COLO829 (cell line): ENCODE results near the gene CYGB.

Experiments
- DNase-seq: peaks from one replicate; pipeline ENCODE4 v3.0.0; 2012; ENCODE audit warnings: low spot score

The CYGB gene

GRCh38 chr17:76500747-76501017 lies 36.8 kb downstream of the CYGB start:
- no peak for DNase-seq

- no peak for DNase-seq
Observed at GRCh38 chr17:76500074-76500746, 37.3 kb downstream of the CYGB start.

- DNase-seq: no peak
Observed at GRCh38 chr17:76499267-76499667, 38.2 kb downstream of the CYGB start.

GRCh38 chr17:76498876-76499251 lies 38.6 kb downstream of the CYGB start:
- DNase-seq: no peak

- DNase-seq: peak; percentile 39
Observed at GRCh38 chr17:76497979-76498875, 39.3 kb downstream of the CYGB start.

- DNase-seq: no peak
Observed at GRCh38 chr17:76497699-76497978, 39.9 kb downstream of the CYGB start.

GRCh38 chr17:76496464-76496863 lies 41.0 kb downstream of the CYGB start:
- no peak for DNase-seq

GRCh38 chr17:76495663-76496400 lies 41.7 kb downstream of the CYGB start:
- no peak for DNase-seq

- DNase-seq: no peak
Observed at GRCh38 chr17:76493505-76494167, 43.9 kb downstream of the CYGB start.

GRCh38 chr17:76492989-76493501 lies 44.5 kb downstream of the CYGB start:
- DNase-seq: no peak

GRCh38 chr17:76492123-76492988 lies 45.2 kb downstream of the CYGB start:
- no peak for DNase-seq

GRCh38 chr17:76491271-76492122 lies 46.0 kb downstream of the CYGB start:
- no peak for DNase-seq

GRCh38 chr17:76490112-76490710 lies 47.3 kb downstream of the CYGB start:
- no peak for DNase-seq

- DNase-seq: no peak
Observed at GRCh38 chr17:76487451-76488192, 49.9 kb downstream of the CYGB start.

- no peak for DNase-seq
Observed at GRCh38 chr17:76485569-76485968, 51.9 kb downstream of the CYGB start.

- DNase-seq: no peak
Observed at GRCh38 chr17:76484228-76484725, 53.2 kb downstream of the CYGB start.

- no peak for DNase-seq
Observed at GRCh38 chr17:76481071-76481655, 56.3 kb downstream of the CYGB start.

- DNase-seq: peak; percentile 59
Observed at GRCh38 chr17:76480632-76481031, 56.9 kb downstream of the CYGB start.
